Measurements from ENCODE around the gene GRK4.
A peak's percentile ranks its signal among the peaks of the same experiment; 100 is the strongest.

The GRK4 gene

GRCh38 chr4:3074846-3075651, 111.7 kb downstream of the GRK4 start:
- peak overlapping the region; percentile 89 for H3K27ac ChIP-seq (ENCODE audit: low read length)
- peak overlapping the region; percentile 84 for H3K4me3 ChIP-seq (ENCODE audit: low read length)
- peaks cover 15% of the 10 kb centered on the region for H4K20me1 ChIP-seq (ENCODE audit: insufficient read depth, low read length)
- no peaks in the 10 kb centered on the region; the same call in 1 of the 2 replicates for H3K27me3 ChIP-seq (ENCODE audit: low read depth, low read length)
- no peaks in the 10 kb centered on the region for H3K9me3 ChIP-seq (ENCODE audit: insufficient read depth, low read length)
- peaks cover 40% of the 10 kb centered on the region for H3K4me1 ChIP-seq (ENCODE audit: low read length)
- H3K9ac ChIP-seq (ENCODE audit: low read length): peak overlapping the region; percentile 94
- H3K36me3 ChIP-seq (replicated peaks; ENCODE audit: low read depth, low read length): peaks cover 14% of the 10 kb centered on the region
- H2AFZ ChIP-seq (ENCODE audit: low read depth, low read length): no peak overlapping the region
- TF ChIP-seq, protein P1, sequence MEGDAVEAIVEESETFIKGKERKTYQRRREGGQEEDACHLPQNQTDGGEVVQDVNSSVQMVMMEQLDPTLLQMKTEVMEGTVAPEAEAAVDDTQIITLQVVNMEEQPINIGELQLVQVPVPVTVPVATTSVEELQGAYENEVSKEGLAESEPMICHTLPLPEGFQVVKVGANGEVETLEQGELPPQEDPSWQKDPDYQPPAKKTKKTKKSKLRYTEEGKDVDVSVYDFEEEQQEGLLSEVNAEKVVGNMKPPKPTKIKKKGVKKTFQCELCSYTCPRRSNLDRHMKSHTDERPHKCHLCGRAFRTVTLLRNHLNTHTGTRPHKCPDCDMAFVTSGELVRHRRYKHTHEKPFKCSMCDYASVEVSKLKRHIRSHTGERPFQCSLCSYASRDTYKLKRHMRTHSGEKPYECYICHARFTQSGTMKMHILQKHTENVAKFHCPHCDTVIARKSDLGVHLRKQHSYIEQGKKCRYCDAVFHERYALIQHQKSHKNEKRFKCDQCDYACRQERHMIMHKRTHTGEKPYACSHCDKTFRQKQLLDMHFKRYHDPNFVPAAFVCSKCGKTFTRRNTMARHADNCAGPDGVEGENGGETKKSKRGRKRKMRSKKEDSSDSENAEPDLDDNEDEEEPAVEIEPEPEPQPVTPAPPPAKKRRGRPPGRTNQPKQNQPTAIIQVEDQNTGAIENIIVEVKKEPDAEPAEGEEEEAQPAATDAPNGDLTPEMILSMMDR (IDR thresholded peaks at IDR 0.05; ENCODE audit: low read depth, low read length): no peak
- no peak for TF ChIP-seq EZH2phosphoT487 (IDR thresholded peaks at IDR 0.05; ENCODE audit: low read depth)
- H3K79me2 ChIP-seq (ENCODE audit: low read length): peaks cover 48% of the 10 kb centered on the region
- H3K4me2 ChIP-seq (ENCODE audit: low read length): peak overlapping the region; percentile 97

DNA sequence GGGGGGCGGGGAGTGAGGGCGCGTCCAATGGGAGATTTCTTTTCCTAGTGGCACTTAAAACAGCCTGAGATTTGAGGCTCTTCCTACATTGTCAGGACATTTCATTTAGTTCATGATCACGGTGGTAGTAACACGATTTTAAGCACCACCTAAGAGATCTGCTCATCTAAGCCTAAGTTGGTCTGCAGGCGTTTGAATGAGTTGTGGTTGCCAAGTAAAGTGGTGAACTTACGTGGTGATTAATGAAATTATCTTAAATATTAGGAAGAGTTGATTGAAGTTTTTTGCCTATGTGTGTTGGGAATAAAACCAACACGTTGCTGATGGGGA, 112.2 kb downstream of the GRK4 start:
- Histone ChIP-seq H3K36me3 (replicated peaks; ENCODE audit: low read depth, low read length) (peaks cover 20% of the 10 kb centered on the region), H3K27ac (ENCODE audit: low read length) (peak overlapping the region; percentile 89), H3K4me1 (ENCODE audit: low read length) (peaks cover 43% of the 10 kb centered on the region), H3K9ac (ENCODE audit: low read length) (peak overlapping the region; percentile 94), H3K9me3 (ENCODE audit: insufficient read depth, low read length) (no peaks in the 10 kb centered on the region), H4K20me1 (ENCODE audit: insufficient read depth, low read length) (peaks cover 20% of the 10 kb centered on the region), H3K4me2 (ENCODE audit: low read length) (peak overlapping the region; percentile 97), H3K79me2 (ENCODE audit: low read length) (peaks cover 54% of the 10 kb centered on the region), H3K27me3 (ENCODE audit: low read depth, low read length) (no peaks in the 10 kb centered on the region; the same call in 1 of the 2 replicates), H3K4me3 (ENCODE audit: low read length) (peak overlapping the region; percentile 84), H2AFZ (ENCODE audit: low read depth, low read length) (no peak overlapping the region)
- no peak for TF ChIP-seq EZH2phosphoT487 (IDR thresholded peaks at IDR 0.05; ENCODE audit: low read depth)
- TF ChIP-seq, protein P1 (IDR thresholded peaks at IDR 0.05; ENCODE audit: low read depth, low read length): no peak

- H3K27me3 ChIP-seq (ENCODE audit: low read depth, low read length): no peaks in the 10 kb centered on the region; the same call in 1 of the 2 replicates
- H4K20me1 ChIP-seq (ENCODE audit: insufficient read depth, low read length): peaks cover 36% of the 10 kb centered on the region
- no peak overlapping the region for H2AFZ ChIP-seq (ENCODE audit: low read depth, low read length)
- no peaks in the 10 kb centered on the region for H3K9me3 ChIP-seq (ENCODE audit: insufficient read depth, low read length)
- H3K4me1 ChIP-seq (ENCODE audit: low read length): peaks cover 55% of the 10 kb centered on the region
- H3K79me2 ChIP-seq (ENCODE audit: low read length): peaks cover 76% of the 10 kb centered on the region
- peak overlapping the region; percentile 89 for H3K27ac ChIP-seq (ENCODE audit: low read length)
- peaks cover 30% of the 10 kb centered on the region for H3K36me3 ChIP-seq (replicated peaks; ENCODE audit: low read depth, low read length)
- TF ChIP-seq, protein P1 (IDR thresholded peaks at IDR 0.05; ENCODE audit: low read depth, low read length): no peak
- no peak for TF ChIP-seq EZH2phosphoT487 (IDR thresholded peaks at IDR 0.05; ENCODE audit: low read depth)
- H3K4me3 ChIP-seq (ENCODE audit: low read length): peak overlapping the region; percentile 84
- peak overlapping the region; percentile 97 for H3K4me2 ChIP-seq (ENCODE audit: low read length)
- H3K9ac ChIP-seq (ENCODE audit: low read length): peak overlapping the region; percentile 94; the same call in 1 of the 2 replicates
These were observed 114.4 kb downstream of the GRK4 start for GRCh38 chr4:3077796-3078195.

DNA sequence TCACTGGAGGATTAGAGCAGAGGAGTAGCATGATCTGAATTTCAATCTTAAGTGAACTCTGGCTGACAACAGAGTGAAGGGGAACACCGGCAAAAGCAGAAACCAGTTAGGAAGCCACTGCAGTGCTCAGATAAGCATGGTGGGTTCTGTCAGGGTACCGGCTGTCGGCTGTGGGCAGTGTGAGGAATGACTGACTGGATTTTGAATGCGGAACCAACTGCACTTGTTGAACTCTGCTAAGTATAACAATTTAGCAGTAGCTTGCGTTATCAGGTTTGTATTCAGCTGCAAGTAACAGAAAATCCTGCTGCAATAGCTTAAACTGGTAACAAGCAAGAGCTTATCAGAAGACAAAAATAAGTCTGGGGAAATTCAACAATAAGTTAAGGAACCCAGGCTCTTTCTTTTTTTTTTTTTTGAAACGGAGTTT, 116.3 kb downstream of the GRK4 start:
- Histone ChIP-seq H3K9me3 (ENCODE audit: insufficient read depth, low read length) (no peaks in the 10 kb centered on the region), H3K79me2 (ENCODE audit: low read length) (peaks cover 92% of the 10 kb centered on the region), H4K20me1 (ENCODE audit: insufficient read depth, low read length) (peaks cover 49% of the 10 kb centered on the region), H3K36me3 (replicated peaks; ENCODE audit: low read depth, low read length) (peaks cover 30% of the 10 kb centered on the region), H3K4me3 (ENCODE audit: low read length) (peak overlapping the region; percentile 29; the same call in 1 of the 2 replicates), H3K4me1 (ENCODE audit: low read length) (peaks cover 68% of the 10 kb centered on the region), H3K27me3 (ENCODE audit: low read depth, low read length) (no peaks in the 10 kb centered on the region), H2AFZ (ENCODE audit: low read depth, low read length) (no peak overlapping the region), H3K27ac (ENCODE audit: low read length) (peak overlapping the region; percentile 8; the same call in 1 of the 2 replicates), H3K9ac (ENCODE audit: low read length) (no peak overlapping the region), H3K4me2 (ENCODE audit: low read length) (peak overlapping the region; percentile 74)
- TF ChIP-seq, protein P1 (IDR thresholded peaks at IDR 0.05; ENCODE audit: low read depth, low read length): no peak
- TF ChIP-seq EZH2phosphoT487 (IDR thresholded peaks at IDR 0.05; ENCODE audit: low read depth): no peak
